ENCODE results near the gene TENM4. TPM values are rescaled to one million over a fixed set of nuclear protein-coding genes. Genes with fewer than 3 reads are reported as not detected.

The TENM4 gene
- total and polyA plus RNA-seq, 2 of the 8 experiments (the other 6 are each of a cell fraction or from before 2014, with no cell fraction given), result 3.5 to 7.2 TPM

- Histone ChIP-seq H4K91ac (replicated peaks; ENCODE audit: insufficient read length, low read length) (no peak overlapping the region), H3K27me3 (replicated peaks in 1 of 4; ENCODE audit: control insufficient read depth in 3 of 4, extremely low read depth in 1 of 4, insufficient read depth in 3 of 4, low read length in 3 of 4) (no peaks in the 10 kb centered on the region; a peak in 1 of 7 replicates), H4K5ac (ENCODE audit: insufficient read length, low read depth, low read length) (no peak overlapping the region), H3K9ac (replicated peaks in 1 of 4; ENCODE audit: extremely low read depth in 1 of 4, low read depth in 3 of 4, low read length in 3 of 4) (no peak overlapping the region), H2BK5ac (ENCODE audit: low read depth, low read length) (no peak overlapping the region), H3K79me1 (ENCODE audit: low read depth, low read length) (no peaks in the 10 kb centered on the region), H3K4me3 (ENCODE audit: extremely low read depth in 1 of 4, insufficient read depth in 2 of 4, low read depth in 3 of 4, low read length in 4 of 4) (no peak overlapping the region), H2BK20ac (ENCODE audit: low read length) (no peak overlapping the region), H3K14ac (ENCODE audit: insufficient read length) (no peak overlapping the region), H3K23ac (ENCODE audit: insufficient read length) (no peak overlapping the region), H3K27ac (ENCODE audit: low read depth, low read length) (no peak overlapping the region), H3K9me3 (ENCODE audit: insufficient read depth in 2 of 2, low read depth in 1 of 2, low read length in 1 of 2) (no peaks in the 10 kb centered on the region), H3K79me2 (ENCODE audit: control insufficient read depth in 1 of 2, insufficient read depth in 2 of 2, low read length in 2 of 2) (no peaks in the 10 kb centered on the region), H3K4me1 (replicated peaks in 1 of 4; ENCODE audit: control insufficient read depth in 3 of 4, insufficient read depth in 4 of 4, low read length in 3 of 4) (no peaks in the 10 kb centered on the region), H3K4me2 (ENCODE audit: insufficient read depth in 1 of 2, low read depth in 2 of 2, low read length in 2 of 2) (no peak overlapping the region), H2BK12ac (ENCODE audit: low read depth, low read length) (no peak overlapping the region), H2BK15ac (ENCODE audit: low read length) (no peak overlapping the region), H2AK5ac (ENCODE audit: low read depth, low read length) (no peak overlapping the region), H4K8ac (ENCODE audit: extremely low read depth, insufficient read depth, low read length) (no peak overlapping the region), H3K18ac (ENCODE audit: extremely low read depth, low read length) (no peak overlapping the region), H2BK120ac (replicated peaks; ENCODE audit: low read depth, low read length) (no peak overlapping the region), H4K20me1 (replicated peaks in 1 of 2; ENCODE audit: control insufficient read depth in 1 of 2, insufficient read depth in 2 of 2, low read length in 2 of 2) (no peaks in the 10 kb centered on the region), H3K56ac (replicated peaks; ENCODE audit: insufficient read length, low read depth, low read length) (no peak overlapping the region), H3K23me2 (ENCODE audit: low read depth, low read length) (no peaks in the 10 kb centered on the region; the same call in 1 of the 2 replicates), H3K4ac (replicated peaks; ENCODE audit: insufficient read length, low read depth, low read length) (no peak overlapping the region), H2AFZ (ENCODE audit: low read length) (no peak overlapping the region), H3K36me3 (ENCODE audit: control insufficient read depth in 2 of 4, insufficient read depth in 4 of 4, low read length in 3 of 4) (no peaks in the 10 kb centered on the region)
- ChIA-PET CTCF (ENCODE audit: partially characterized antibody) (interaction anchor here (1.2 to 2.3 kb wide), 4 partner anchors 9 to 57 kb away, joined by 3 to 7 read pairs (median 4); no protein-coding TSS in a partner anchor), POLR2A (ENCODE audit: partially characterized antibody) (no interaction called here)
- no peak for FAIRE-seq
- no peak for DNase-seq (ENCODE audit: low read depth in 1 of 2, low spot score in 2 of 2)
- no peak for TF ChIP-seq HDAC2 (IDR thresholded peaks at IDR 0.05; ENCODE audit: borderline replicate concordance in 1 of 2, low read depth in 2 of 2, low read length in 2 of 2)
- no peak for TF ChIP-seq ASH2L (IDR thresholded peaks at IDR 0.05; ENCODE audit: low read length)
- TF ChIP-seq, protein P1, sequence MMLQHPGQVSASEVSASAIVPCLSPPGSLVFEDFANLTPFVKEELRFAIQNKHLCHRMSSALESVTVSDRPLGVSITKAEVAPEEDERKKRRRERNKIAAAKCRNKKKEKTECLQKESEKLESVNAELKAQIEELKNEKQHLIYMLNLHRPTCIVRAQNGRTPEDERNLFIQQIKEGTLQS (IDR thresholded peaks at IDR 0.05; ENCODE audit: insufficient read depth, low read depth, low read length), result no peak
- no peak for TF ChIP-seq SAP30 (IDR thresholded peaks at IDR 0.05; ENCODE audit: insufficient read depth, insufficient replicate concordance, low read length)
- no peak for TF ChIP-seq PHF8 (conservative IDR thresholded peaks at IDR 0.05; ENCODE audit: low read depth, low read length)
- TF ChIP-seq SP1 (IDR thresholded peaks at IDR 0.05; ENCODE audit: low read depth, low read length), result no peak
- TF ChIP-seq KDM1A (IDR thresholded peaks at IDR 0.05; ENCODE audit: borderline replicate concordance, low read length), result no peak
- TF ChIP-seq EGR1 (IDR thresholded peaks at IDR 0.05; ENCODE audit: borderline replicate concordance, low read depth, low read length), result no peak
- TF ChIP-seq TEAD4 (IDR thresholded peaks at IDR 0.05; ENCODE audit: low read depth, low read length), result no peak
- TF ChIP-seq, protein P2, sequence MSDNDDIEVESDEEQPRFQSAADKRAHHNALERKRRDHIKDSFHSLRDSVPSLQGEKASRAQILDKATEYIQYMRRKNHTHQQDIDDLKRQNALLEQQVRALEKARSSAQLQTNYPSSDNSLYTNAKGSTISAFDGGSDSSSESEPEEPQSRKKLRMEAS (IDR thresholded peaks at IDR 0.05), result no peak
- no peak for TF ChIP-seq TBP (IDR thresholded peaks at IDR 0.05; ENCODE audit: low read depth, low read length)
- TF ChIP-seq POU5F1 (IDR thresholded peaks at IDR 0.05; ENCODE audit: low read depth, low read length), result no peak
- TF ChIP-seq CBX5 (IDR thresholded peaks at IDR 0.05; ENCODE audit: low read depth, low read length), result no peak
- WGBS, 2 experiments (ENCODE audit: extremely low coverage in 1 of 2, insufficient coverage in 1 of 2, insufficient read length in 1 of 2, insufficient replicate concordance in 2 of 2, low coverage in 1 of 2, low lambda C conversion rate in 2 of 2, missing lambda C conversion rate in 1 of 2), result 92% methylated on average over 7 of the region's 7 CpGs; no CpG with 5 or more reads in 1 of the 2 experiments
These were observed 699.1 kb downstream of the TENM4 start for GRCh38 chr11:78741741-78742140.
